Measurements from ENCODE around the gene DDX43. TPM values are rescaled to one million over a fixed set of nuclear protein-coding genes. Genes with fewer than 3 reads are reported as not detected.
"Not testable (repeated sequence)": the region's sequence is repeated elsewhere in the genome, so short reads cannot be mapped to it uniquely, and the experiment has no call there.

Gene DDX43
- polyA plus RNA-seq, 1 of the 3 experiments (the other 2 are of a cell fraction) = not detected

- ChIA-PET CTCF (interaction anchor here (0.6 to 1.4 kb wide), 2 partner anchors 107 to 110 kb away, joined by 3 read pairs; no protein-coding TSS in a partner anchor), POLR2A (no interaction called here)
- no peaks in the 10 kb centered on the region for H3K36me3 ChIP-seq (replicated peaks in 1 of 2; ENCODE audit: control insufficient read depth in 1 of 2, insufficient read depth in 2 of 2, low read length in 1 of 2)
- no peaks in the 10 kb centered on the region for H4K20me1 ChIP-seq (ENCODE audit: insufficient read depth)
- no peaks in the 10 kb centered on the region for H3K9me2 ChIP-seq
- H3K79me2 ChIP-seq (ENCODE audit: insufficient read depth) = no peaks in the 10 kb centered on the region
- H3K4me3 ChIP-seq (ENCODE audit: low read depth in 2 of 2, low read length in 1 of 2) = no peak overlapping the region
- WGBS (ENCODE audit: low lambda C conversion rate) = 29% methylated on average over 1 of the region's 1 CpG
- H3K4me1 ChIP-seq (ENCODE audit: control insufficient read depth in 1 of 2, insufficient read depth in 2 of 2, low read depth in 1 of 2, low read length in 1 of 2) = no peaks in the 10 kb centered on the region
- TF ChIP-seq GABPA (IDR thresholded peaks at IDR 0.05; ENCODE audit: low read depth) (no peak), MXI1 (IDR thresholded peaks at IDR 0.05; ENCODE audit: low read depth, low read length) (no peak), SIN3A (IDR thresholded peaks at IDR 0.05; ENCODE audit: borderline replicate concordance, low read depth, low read length) (no peak), POLR2AphosphoS5 (IDR thresholded peaks at IDR 0.05; ENCODE audit: low read depth, low read length) (no peak), IRF3 (IDR thresholded peaks at IDR 0.05; ENCODE audit: low read depth, low read length) (no peak), ELF1 (IDR thresholded peaks at IDR 0.05) (no peak)
- H3K27me3 ChIP-seq (ENCODE audit: insufficient read depth) = no peaks in the 10 kb centered on the region
- H3K4me2 ChIP-seq = no peak overlapping the region
- H3K9me3 ChIP-seq = no peaks in the 10 kb centered on the region
- no peak overlapping the region for H3K9ac ChIP-seq
- H3F3A ChIP-seq (replicated peaks; ENCODE audit: insufficient read depth) = no peaks in the 10 kb centered on the region
- H3K27ac ChIP-seq (ENCODE audit: low read depth in 2 of 2, low read length in 1 of 2) = no peak overlapping the region
- no peak for DNase-seq
- no peak overlapping the region for H2AFZ ChIP-seq (ENCODE audit: low read depth)
Measured at GRCh38 chr6:73375216-73375615, 19.4 kb upstream of the DDX43 start.

- Histone ChIP-seq H3K27me3 (ENCODE audit: insufficient read depth) (no peaks in the 10 kb centered on the region), H3K4me2 (no peak overlapping the region), H3K4me1 (ENCODE audit: control insufficient read depth in 1 of 2, insufficient read depth in 2 of 2, low read depth in 1 of 2, low read length in 1 of 2) (no peaks in the 10 kb centered on the region), H3F3A (replicated peaks; ENCODE audit: insufficient read depth) (no peaks in the 10 kb centered on the region), H3K4me3 (ENCODE audit: low read depth in 2 of 2, low read length in 1 of 2) (no peak overlapping the region), H3K36me3 (replicated peaks in 1 of 2; ENCODE audit: control insufficient read depth in 1 of 2, insufficient read depth in 2 of 2, low read length in 1 of 2) (no peaks in the 10 kb centered on the region), H3K9me3 (no peaks in the 10 kb centered on the region), H2AFZ (ENCODE audit: low read depth) (no peak overlapping the region), H3K9ac (no peak overlapping the region), H3K79me2 (ENCODE audit: insufficient read depth) (no peaks in the 10 kb centered on the region), H3K9me2 (no peaks in the 10 kb centered on the region), H4K20me1 (ENCODE audit: insufficient read depth) (no peaks in the 10 kb centered on the region), H3K27ac (ENCODE audit: low read depth in 2 of 2, low read length in 1 of 2) (no peak overlapping the region)
- 76% methylated on average over 3 of the region's 3 CpGs for WGBS (ENCODE audit: low lambda C conversion rate)
- TF ChIP-seq MAX (IDR thresholded peaks at IDR 0.05; ENCODE audit: low read depth) = no peak
- no peak for TF ChIP-seq NFIC (IDR thresholded peaks at IDR 0.05; ENCODE audit: borderline replicate concordance)
- CTCF ChIA-PET = interaction anchor here (0.9 to 1.8 kb wide), 2 partner anchors 12 to 51 kb away, joined by 3 to 5 read pairs; no protein-coding TSS in a partner anchor
- DNase-seq = no peak
- POLR2A ChIA-PET = no interaction called here
Measured at GRCh38 chr6:73377225-73377624, 17.4 kb upstream of the DDX43 start.

- H3K9ac ChIP-seq; H3K79me2 ChIP-seq (ENCODE audit: insufficient read depth); H3F3A ChIP-seq (replicated peaks; ENCODE audit: insufficient read depth); H2AFZ ChIP-seq (ENCODE audit: low read depth); H3K27ac ChIP-seq (ENCODE audit: low read depth in 2 of 2, low read length in 1 of 2); DNase-seq; H3K4me1 ChIP-seq (ENCODE audit: control insufficient read depth in 1 of 2, insufficient read depth in 2 of 2, low read depth in 1 of 2, low read length in 1 of 2); H3K4me2 ChIP-seq; POLR2A ChIA-PET; H3K9me3 ChIP-seq; CTCF ChIA-PET; H4K20me1 ChIP-seq (ENCODE audit: insufficient read depth); H3K4me3 ChIP-seq (ENCODE audit: low read depth in 2 of 2, low read length in 1 of 2); H3K27me3 ChIP-seq (ENCODE audit: insufficient read depth); H3K36me3 ChIP-seq (replicated peaks in 1 of 2; ENCODE audit: control insufficient read depth in 1 of 2, insufficient read depth in 2 of 2, low read length in 1 of 2); H3K9me2 ChIP-seq: not testable (repeated sequence)
- WGBS (ENCODE audit: low lambda C conversion rate) = 91% methylated on average over 10 of the region's 10 CpGs
Measured at GRCh38 chr6:73381531-73381930, 13.1 kb upstream of the DDX43 start.
